Measurements from ENCODE around the gene VAV1.
"Not testable (repeated sequence)": the region's sequence is repeated elsewhere in the genome, so short reads cannot be mapped to it uniquely, and the experiment has no call there.

VAV1 gene

GRCh38 chr19:6736169-6736916, 36.2 kb upstream of the VAV1 start:
- DNase-seq (ENCODE audit: low read depth, low spot score): peak; percentile 66
- peak overlapping the region; percentile 91 for H3K4me3 ChIP-seq (ENCODE audit: low read length)

- H3K4me3 ChIP-seq (ENCODE audit: low read length): peak overlapping the region; percentile 91
- no peak for DNase-seq (ENCODE audit: low read depth, low spot score)
These were observed 35.6 kb upstream of the VAV1 start for GRCh38 chr19:6736917-6737283.

- DNase-seq (ENCODE audit: low read depth, low spot score): peak; percentile 100
- H3K4me3 ChIP-seq (ENCODE audit: low read length): peak within 1 kb of the TSS; percentile 91
These were observed 35.1 kb upstream of the VAV1 start, which contains the start of gene GPR108 for GRCh38 chr19:6737284-6737872. Gene GPR108 (minus strand): TSS chr19:6737580. CDS start chr19:6737576, 4 bp downstream.

- DNase-seq (ENCODE audit: low read depth, low spot score): peak; percentile 86
- peak overlapping the region; percentile 50 for H3K4me3 ChIP-seq (ENCODE audit: low read length)
These were observed 34.4 kb upstream of the VAV1 start for GRCh38 chr19:6737873-6738786.

- no peak for DNase-seq (ENCODE audit: low read depth, low spot score)
- peak overlapping the region; percentile 46 for H3K4me3 ChIP-seq (ENCODE audit: low read length)
These were observed 33.6 kb upstream of the VAV1 start for GRCh38 chr19:6738787-6739389.

- H3K4me3 ChIP-seq (ENCODE audit: low read length): peak within 1 kb of the TSS; percentile 59
- peak; percentile 68 for DNase-seq (ENCODE audit: low read depth, low spot score)
These were observed 33.1 kb upstream of the VAV1 start, which contains the start of gene TRIP10 for GRCh38 chr19:6739390-6739882. Gene TRIP10 (plus strand): TSS chr19:6739680. CDS start chr19:6739762, 82 bp downstream.

GRCh38 chr19:6739883-6740588, 32.5 kb upstream of the VAV1 start:
- H3K4me3 ChIP-seq (ENCODE audit: low read length): peak overlapping the region; percentile 59
- no peak for DNase-seq (ENCODE audit: low read depth, low spot score)

GRCh38 chr19:6740589-6741343, 31.7 kb upstream of the VAV1 start:
- H3K4me3 ChIP-seq (ENCODE audit: low read length): no peak overlapping the region
- DNase-seq (ENCODE audit: low read depth, low spot score): no peak

- DNase-seq (ENCODE audit: low read depth, low spot score): no peak
- H3K4me3 ChIP-seq (ENCODE audit: low read length): no peak overlapping the region
These were observed 29.4 kb upstream of the VAV1 start for GRCh38 chr19:6743066-6743465.

- DNase-seq (ENCODE audit: low read depth, low spot score): no peak
- H3K4me3 ChIP-seq (ENCODE audit: low read length): no peak overlapping the region
These were observed 28.7 kb upstream of the VAV1 start for GRCh38 chr19:6743714-6744380.

- no peak overlapping the region for H3K4me3 ChIP-seq (ENCODE audit: low read length)
- DNase-seq (ENCODE audit: low read depth, low spot score): no peak
These were observed 27.9 kb upstream of the VAV1 start for GRCh38 chr19:6744381-6745301.

- H3K4me3 ChIP-seq (ENCODE audit: low read length): no peak overlapping the region
- DNase-seq (ENCODE audit: low read depth, low spot score): no peak
These were observed 26.5 kb upstream of the VAV1 start for GRCh38 chr19:6745965-6746364.

- not testable (repeated sequence) for DNase-seq (ENCODE audit: low read depth, low spot score); H3K4me3 ChIP-seq (ENCODE audit: low read length)
These were observed 24.0 kb upstream of the VAV1 start for GRCh38 chr19:6748543-6748942.

- no peak for DNase-seq (ENCODE audit: low read depth, low spot score)
These were observed 22.4 kb upstream of the VAV1 start for GRCh38 chr19:6750062-6750461.

GRCh38 chr19:6751189-6751588, 21.3 kb upstream of the VAV1 start:
- DNase-seq (ENCODE audit: low read depth, low spot score): no peak
- H3K4me3 ChIP-seq (ENCODE audit: low read length): no peak overlapping the region

More at GRCh38 chr19:6750062-6750461, 22.4 kb upstream of the VAV1 start:
- H3K4me3 ChIP-seq (ENCODE audit: low read length): no peak overlapping the region
